ENCODE measurements around the gene MKLN1.

The MKLN1 gene

DNA sequence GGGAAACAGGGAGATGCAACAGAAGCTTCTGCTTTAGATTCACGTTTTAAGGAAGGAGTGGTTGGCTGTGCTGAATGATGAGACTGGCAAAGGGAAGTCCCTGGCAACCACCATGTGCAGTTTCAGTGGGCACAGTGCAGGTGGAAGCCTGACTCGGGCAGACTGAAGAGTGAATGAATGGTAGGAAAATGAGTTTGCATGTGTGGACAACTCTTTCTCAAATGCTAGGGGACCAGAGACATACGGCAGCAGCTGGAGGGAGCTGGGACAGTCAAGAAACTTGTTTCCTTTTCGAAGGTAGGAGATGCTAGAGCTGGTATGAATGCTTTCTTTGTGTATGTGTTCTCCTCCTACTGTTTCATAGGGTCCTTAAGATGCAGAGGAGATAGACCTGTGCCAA is 199.8 kb downstream of the MKLN1 start:
- no peak for DNase-seq

GRCh38 chr7:131529179-131529578 is 201.5 kb downstream of the MKLN1 start:
- no peak for DNase-seq

DNA sequence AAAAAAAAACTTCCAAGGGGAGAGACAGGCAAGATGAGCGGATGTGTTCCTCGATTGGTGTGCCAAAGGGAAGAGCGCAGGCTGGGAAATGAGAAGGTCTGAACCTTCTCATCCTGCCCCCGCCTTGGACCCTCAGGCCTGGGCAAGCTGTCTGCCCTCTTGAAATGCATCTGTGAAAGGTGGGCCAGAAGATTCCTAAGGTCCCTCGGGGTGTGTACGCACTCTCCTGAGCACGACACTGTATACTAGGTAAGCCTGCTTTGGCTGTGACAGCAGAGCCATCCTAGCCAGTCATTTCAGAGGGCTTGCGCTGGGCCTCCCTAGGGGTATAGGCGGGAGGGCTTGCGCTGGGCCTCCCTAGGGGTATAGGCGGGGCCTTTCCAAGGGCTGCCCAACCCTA is 201.9 kb downstream of the MKLN1 start:
- DNase-seq, result no peak

GRCh38 chr7:131530137-131530536 is 202.5 kb downstream of the MKLN1 start:
- no peak for DNase-seq

DNA sequence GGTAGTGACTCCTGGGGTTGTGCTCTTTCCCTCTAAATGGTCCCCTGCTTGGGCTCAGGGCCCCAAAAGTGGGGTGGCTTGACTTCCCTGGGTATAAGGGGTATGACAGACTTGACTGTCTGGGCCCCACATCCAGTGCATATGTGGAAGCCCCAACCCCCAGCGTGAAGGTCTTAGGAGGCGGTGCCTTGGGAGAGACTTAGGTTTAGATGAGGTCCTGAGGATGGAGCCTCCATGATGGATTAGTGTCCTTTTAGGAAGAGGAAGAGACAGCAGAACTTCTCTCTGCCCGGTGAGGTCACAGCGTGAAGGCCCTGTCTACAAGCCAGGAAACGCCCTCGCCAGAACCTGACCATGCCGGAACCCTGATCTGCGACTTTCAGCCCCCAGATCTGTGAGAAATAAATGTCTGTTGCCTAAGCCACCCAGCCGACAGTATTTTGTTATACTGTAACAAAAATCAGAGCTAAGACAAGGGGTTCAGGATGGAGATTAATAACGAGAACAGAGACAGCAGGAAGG is 205.0 kb downstream of the MKLN1 start:
- DNase-seq, result no peak

DNA sequence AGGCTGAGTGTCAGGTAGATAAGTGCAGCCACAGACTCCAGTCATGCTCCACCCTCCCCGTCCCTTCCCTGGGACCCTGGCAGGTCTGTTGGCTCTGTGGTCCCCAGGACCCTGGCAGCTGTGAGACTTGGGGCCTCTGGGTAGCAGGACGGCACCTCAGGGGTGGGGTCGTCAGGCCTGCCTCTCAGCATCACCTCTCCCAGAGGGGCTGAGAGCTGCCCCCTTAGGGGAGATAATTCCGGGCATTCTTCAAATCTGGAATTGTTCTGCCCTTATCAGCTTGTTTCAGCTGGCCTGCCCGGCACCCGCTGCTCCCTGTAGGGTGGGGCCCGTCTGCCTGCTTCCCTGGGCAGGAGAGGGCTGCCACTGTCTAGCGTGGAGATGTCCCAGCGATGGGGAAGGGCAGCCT is 205.5 kb downstream of the MKLN1 start:
- DNase-seq, result no peak

DNA sequence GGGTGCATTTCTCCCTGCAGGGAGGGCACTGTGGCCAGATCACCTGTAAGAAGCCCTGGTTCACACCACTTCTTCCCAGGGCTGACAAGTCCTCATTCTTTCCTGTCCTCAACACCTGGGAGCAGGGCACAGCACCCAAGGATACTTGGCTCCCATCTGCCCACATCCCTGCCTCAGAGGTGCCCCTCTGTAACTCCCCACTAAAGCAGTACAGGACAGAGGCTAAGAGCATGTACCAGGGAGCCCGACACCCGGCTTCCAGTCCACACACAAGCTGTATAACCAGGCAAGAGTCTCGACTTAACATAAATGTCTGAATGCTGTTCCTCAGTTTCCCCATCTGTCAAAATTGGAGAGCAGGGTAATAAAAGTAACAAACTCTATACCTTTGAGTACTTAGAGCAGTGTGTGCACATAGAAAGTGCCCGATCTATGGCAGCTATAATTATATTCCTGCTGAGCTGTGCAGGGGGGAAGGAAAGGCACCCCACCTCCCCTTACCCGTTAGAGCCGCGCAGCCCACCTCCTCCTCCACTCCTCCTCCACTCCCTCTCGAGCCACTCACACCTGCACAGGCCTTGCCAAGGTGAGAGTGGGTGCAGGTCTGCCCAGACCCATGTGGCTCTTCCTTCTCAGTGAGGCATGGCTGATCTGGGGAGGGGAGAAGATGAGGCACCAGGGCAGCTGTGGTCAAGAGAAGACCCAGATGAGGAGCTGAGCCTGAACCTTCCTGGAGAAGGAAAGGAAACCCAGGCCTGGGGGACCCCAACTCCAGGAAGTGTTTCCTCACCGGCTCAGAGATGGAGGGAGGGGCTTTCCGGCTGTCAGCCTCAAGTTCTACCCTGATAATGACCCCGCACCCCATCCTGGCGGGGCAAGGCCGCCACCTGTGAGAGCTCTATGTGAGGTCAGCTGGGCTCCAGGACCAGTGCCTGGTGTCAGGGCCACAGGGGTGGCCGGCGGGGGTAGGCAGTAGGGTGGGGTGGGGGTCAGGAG is 206.2 kb downstream of the MKLN1 start:
- no peak for DNase-seq

GRCh38 chr7:131536361-131536849 is 208.7 kb downstream of the MKLN1 start:
- no peak for DNase-seq

- DNase-seq, result no peak
These were observed 209.9 kb downstream of the MKLN1 start for GRCh38 chr7:131537571-131537978.

DNA sequence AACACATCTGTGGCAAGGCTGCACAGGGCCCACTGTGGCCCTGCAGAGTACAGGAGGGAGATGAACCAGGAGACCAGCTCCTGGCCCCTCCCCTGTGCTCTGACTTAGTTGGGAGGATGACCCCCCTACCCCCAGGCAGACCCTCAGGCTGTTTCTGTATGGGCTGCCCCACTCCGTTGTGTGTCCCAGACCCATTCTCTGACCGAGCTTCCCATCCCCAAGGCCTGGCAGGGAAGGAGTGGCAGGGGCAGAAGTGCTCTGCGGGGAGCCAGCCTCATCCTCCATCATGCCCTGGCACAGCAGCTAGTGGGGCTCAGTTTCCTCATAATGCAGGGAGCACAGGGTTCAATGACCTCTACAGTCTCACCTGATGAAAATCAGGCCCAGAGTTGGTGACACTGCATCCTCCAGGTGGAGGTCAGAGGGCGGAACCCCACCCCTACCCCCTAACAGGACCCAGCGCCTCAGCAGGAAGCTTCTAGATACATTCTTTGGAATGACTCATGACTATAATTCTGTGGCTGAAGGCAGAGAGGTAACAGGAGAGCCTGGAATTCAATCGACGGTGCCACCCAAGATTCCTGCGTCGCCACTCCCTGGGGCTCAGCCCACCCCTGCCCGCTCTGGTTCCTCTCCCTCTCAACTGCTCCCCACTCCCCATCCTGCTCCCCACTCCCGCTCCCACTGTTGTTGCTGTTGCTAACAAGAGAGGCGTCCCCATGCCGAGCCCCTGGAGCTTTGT is 210.6 kb downstream of the MKLN1 start:
- no peak for DNase-seq

DNA sequence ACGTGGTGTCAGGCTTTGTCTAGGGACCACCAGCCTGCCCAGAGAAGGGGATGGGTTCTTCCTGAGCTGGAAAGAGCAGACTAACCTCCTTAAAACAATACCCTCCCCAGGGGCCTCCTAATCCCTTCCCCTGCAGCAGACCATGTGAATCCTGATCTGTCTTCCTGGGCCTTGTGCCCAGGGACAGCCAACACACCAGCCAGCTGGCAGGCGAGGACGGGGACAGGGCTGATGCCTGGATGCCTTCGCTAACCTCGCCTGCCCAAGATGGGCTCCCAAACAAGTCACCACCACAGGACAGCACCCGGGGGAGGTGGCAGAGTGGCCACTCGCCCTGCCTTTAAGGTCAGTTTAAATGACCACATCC is 211.1 kb downstream of the MKLN1 start:
- no peak for DNase-seq

- DNase-seq, result no peak
These were observed 213.0 kb downstream of the MKLN1 start for GRCh38 chr7:131540491-131541162.

DNA sequence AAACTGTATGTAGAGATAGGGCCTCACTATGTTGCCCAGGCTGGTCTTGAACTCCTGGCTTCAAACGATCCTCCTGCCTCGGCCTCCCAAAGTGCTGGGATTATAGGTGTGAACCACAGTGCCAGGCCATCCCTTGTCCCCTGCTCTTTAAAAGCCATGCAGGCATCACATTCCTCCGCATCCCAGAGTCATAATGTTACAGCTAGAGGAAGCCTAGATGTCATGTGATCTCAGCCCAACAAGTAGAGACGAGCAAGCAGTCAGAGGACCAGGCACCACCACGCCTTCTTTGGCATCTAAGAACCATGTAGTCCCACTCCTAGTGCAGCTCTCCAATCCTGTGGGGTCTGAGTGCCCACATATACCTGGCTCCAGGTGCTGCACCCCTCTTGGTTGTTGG is 215.6 kb downstream of the MKLN1 start:
- no peak for DNase-seq

GRCh38 chr7:131544021-131544420 is 216.3 kb downstream of the MKLN1 start:
- no peak for DNase-seq

DNA sequence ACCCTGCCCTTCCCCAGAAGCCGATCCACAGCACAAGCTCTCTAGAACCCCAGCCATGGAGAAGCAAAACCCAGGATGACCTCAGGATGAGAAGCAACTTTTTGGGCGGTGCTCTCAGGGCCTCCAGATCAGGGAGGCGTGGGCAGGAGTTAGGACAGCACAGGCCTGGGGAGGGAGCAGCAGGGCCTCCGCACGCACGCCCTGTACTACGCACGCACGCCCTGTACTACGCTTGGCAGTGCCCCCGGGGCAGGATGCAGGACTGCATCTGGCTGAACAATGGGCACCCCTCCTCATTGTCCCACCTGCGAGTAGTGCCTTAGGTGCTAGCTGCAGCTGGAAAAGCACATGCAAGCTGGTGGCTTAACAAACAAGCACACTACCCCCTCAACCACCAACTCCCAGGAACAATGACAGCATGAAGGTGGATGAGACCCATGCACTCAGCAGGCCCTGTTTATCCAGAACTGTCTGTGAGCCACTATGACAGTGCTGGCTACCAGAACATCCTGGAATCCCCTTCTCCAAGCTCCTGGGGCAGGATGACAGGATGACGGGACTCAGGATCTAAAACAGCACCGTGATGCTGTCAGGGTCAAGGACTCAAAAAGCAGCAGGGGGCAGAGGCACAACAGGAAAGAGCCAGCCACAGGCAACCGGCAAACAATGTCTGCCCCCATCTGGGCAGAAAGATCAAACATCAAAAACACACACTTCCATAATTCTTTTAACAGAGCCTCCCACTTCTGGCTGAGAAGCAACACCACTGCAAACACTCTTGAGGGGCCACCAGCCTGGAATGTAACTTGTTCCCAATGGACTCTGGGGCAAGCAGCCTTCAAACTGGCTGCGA is 217.0 kb downstream of the MKLN1 start:
- DNase-seq, result no peak

- DNase-seq, result no peak
These were observed 218.4 kb downstream of the MKLN1 start for GRCh38 chr7:131546126-131546525.
